SU-DHL-6 (cell line): ENCODE results near the gene TRDMT1.

ENCODE experiments used
- H2AFZ ChIP-seq: fragments of 200-600 bp; sonication (generic); 2 replicates; pipeline ENCODE4 v1.6.1; 2014; ENCODE audit warnings: low read depth, mild to moderate bottlenecking, moderate library complexity, mixed read lengths, antibody characterized with exemption, low read length; ENCODE audit not compliant: severe bottlenecking
- H3F3A ChIP-seq: fragments of 200-600 bp; shearing (Covaris generic); 2 replicates; pipeline ENCODE4 v1.6.0; 2016; ENCODE audit warnings: antibody characterized with exemption, mild to moderate bottlenecking; ENCODE audit not compliant: insufficient read depth
- H3K27ac ChIP-seq: fragments of 200-600 bp; sonication (generic); 2 replicates; pipeline ENCODE4 v1.5.1; 2016; ENCODE audit warnings: low read depth, mild to moderate bottlenecking, low read length, moderate library complexity, mixed read lengths
- H3K27me3 ChIP-seq: fragments of 200-600 bp; sonication (generic), shearing (Covaris generic); 2 replicates; pipeline ENCODE4 v1.6.0; 2014; ENCODE audit warnings: mild to moderate bottlenecking, low read length
- H3K36me3 ChIP-seq: fragments of 200-600 bp; sonication (generic); 2 replicates; pipeline ENCODE4 v1.6.1; 2014; ENCODE audit warnings: mild to moderate bottlenecking, low read length, mixed read lengths
- H3K4me2 ChIP-seq: fragments of 300-600, 200-600 bp; shearing (Covaris generic), sonication (generic); 2 replicates; pipeline ENCODE4 v1.6.0; 2014; ENCODE audit warnings: low read length, low read depth, mild to moderate bottlenecking; ENCODE audit not compliant: poor library complexity, severe bottlenecking
- H3K4me3 ChIP-seq: fragments of 200-600 bp; sonication (generic); 2 replicates; pipeline ENCODE4 v1.5.1; 2014; ENCODE audit warnings: antibody characterized with exemption, low read length, mild to moderate bottlenecking, mixed read lengths; ENCODE audit not compliant: insufficient read depth, poor library complexity, severe bottlenecking
- H3K79me2 ChIP-seq: fragments of 200-600 bp; sonication (generic); 2 replicates; pipeline ENCODE4 v1.6.1; 2014; ENCODE audit warnings: mild to moderate bottlenecking, low read length, moderate library complexity; ENCODE audit not compliant: insufficient read depth
- H3K9ac ChIP-seq: fragments of 200-600 bp; sonication (generic); 2 replicates; pipeline ENCODE4 v1.7.0; 2014; ENCODE audit warnings: mild to moderate bottlenecking, low read length
- H3K9me2 ChIP-seq: fragments of 200-600 bp; sonication (generic); replicated peaks from 2 replicates; pipeline ENCODE4 v1.6.1; 2014; ENCODE audit warnings: low read length; ENCODE audit not compliant: insufficient read depth
- H3K9me3 ChIP-seq: fragments of 200-600 bp; sonication (generic); 2 replicates; pipeline ENCODE4 v1.6.1; 2014; ENCODE audit warnings: low read length, mixed read lengths; ENCODE audit not compliant: insufficient read depth
- H4K20me1 ChIP-seq: fragments of 200-600 bp; sonication (generic); 2 replicates; pipeline ENCODE4 v1.6.1; 2014; ENCODE audit warnings: low read depth, mild to moderate bottlenecking, antibody characterized with exemption, low read length, moderate library complexity, mixed read lengths
- EZH2phosphoT487 ChIP-seq: fragments of 200-600 bp; sonication (generic), shearing (Covaris generic); conservative IDR thresholded peaks from 2 replicates; pipeline ENCODE4 v1.6.1; 2018; ENCODE audit warnings: mild to moderate bottlenecking, antibody characterized with exemption, low read length, moderate library complexity, mixed read lengths
- TF ChIP-seq, protein P1 (sequence below): fragments of 200-600 bp; sonication (generic); IDR thresholded peaks from one replicate; pipeline ENCODE4 v1.5.1; 2017; ENCODE audit warnings: antibody characterized with exemption, mild to moderate bottlenecking, low read length, moderate library complexity; ENCODE audit not compliant: insufficient read depth, poor library complexity, severe bottlenecking

The TRDMT1 gene

DNA sequence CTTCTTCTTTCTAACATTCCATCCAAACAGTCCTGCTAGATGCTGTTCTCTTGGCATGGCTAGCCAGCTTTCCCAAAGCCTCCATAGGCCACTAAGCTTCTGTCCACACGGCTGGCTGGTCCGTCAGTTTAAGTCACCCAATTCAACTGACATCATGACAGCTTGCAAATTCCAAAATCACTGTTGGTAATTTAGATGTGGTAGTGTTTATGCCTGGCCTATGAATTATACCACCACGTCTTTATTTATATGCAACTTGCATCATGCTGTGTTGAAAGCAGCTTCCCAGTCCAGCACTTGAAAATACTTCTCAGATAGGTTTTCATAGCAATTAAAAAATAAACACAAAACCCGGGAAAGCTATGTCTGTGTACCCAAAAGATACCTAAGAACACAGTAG lies 24.3 kb upstream of the TRDMT1 start:
- TF ChIP-seq EZH2phosphoT487: no peak
- TF ChIP-seq, protein P1, sequence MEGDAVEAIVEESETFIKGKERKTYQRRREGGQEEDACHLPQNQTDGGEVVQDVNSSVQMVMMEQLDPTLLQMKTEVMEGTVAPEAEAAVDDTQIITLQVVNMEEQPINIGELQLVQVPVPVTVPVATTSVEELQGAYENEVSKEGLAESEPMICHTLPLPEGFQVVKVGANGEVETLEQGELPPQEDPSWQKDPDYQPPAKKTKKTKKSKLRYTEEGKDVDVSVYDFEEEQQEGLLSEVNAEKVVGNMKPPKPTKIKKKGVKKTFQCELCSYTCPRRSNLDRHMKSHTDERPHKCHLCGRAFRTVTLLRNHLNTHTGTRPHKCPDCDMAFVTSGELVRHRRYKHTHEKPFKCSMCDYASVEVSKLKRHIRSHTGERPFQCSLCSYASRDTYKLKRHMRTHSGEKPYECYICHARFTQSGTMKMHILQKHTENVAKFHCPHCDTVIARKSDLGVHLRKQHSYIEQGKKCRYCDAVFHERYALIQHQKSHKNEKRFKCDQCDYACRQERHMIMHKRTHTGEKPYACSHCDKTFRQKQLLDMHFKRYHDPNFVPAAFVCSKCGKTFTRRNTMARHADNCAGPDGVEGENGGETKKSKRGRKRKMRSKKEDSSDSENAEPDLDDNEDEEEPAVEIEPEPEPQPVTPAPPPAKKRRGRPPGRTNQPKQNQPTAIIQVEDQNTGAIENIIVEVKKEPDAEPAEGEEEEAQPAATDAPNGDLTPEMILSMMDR: no peak
- no peak overlapping the region for H3K4me2 ChIP-seq

DNA sequence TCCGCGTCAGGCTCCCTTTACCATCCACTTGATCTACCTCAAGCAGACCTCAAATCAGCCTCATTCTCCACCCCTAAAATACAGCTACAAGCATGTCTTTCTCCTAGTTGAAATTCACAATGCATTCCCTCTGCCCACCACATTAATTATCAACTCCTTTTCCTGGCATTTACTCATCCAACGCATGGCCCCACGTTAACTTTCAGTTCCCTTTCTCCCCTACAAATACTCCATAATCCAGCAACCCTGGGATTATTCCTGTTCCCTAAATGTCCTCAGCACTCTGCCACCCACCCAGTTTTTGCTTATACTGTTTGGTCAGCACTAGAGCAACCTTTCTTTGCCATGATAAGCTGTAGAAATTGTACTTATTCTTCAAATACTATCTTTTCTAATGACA lies 20.9 kb upstream of the TRDMT1 start:
- no peaks in the 10 kb centered on the region for H3K79me2 ChIP-seq
- no peaks in the 10 kb centered on the region for H3K9me2 ChIP-seq
- no peaks in the 10 kb centered on the region for H3K9me3 ChIP-seq
- no peaks in the 10 kb centered on the region for H4K20me1 ChIP-seq
- no peaks in the 10 kb centered on the region for H3K27me3 ChIP-seq
- no peak overlapping the region for H2AFZ ChIP-seq
- H3F3A ChIP-seq: peaks cover 1% of the 10 kb centered on the region
- no peak overlapping the region for H3K4me2 ChIP-seq
- no peak overlapping the region for H3K27ac ChIP-seq
- TF ChIP-seq EZH2phosphoT487: no peak
- TF ChIP-seq, protein P1: no peak
- no peak overlapping the region for H3K9ac ChIP-seq
- H3K36me3 ChIP-seq: no peaks in the 10 kb centered on the region
- H3K4me3 ChIP-seq: no peak overlapping the region

More for the DNA sequence above, 24.3 kb upstream of the TRDMT1 start:
- no peak overlapping the region for H3K4me3 ChIP-seq
- H3K27ac ChIP-seq: no peak overlapping the region
- no peaks in the 10 kb centered on the region for H4K20me1 ChIP-seq
- H3F3A ChIP-seq: peaks cover 18% of the 10 kb centered on the region
- no peaks in the 10 kb centered on the region for H3K27me3 ChIP-seq
- H3K9me3 ChIP-seq: no peaks in the 10 kb centered on the region
- H2AFZ ChIP-seq: no peak overlapping the region
- no peaks in the 10 kb centered on the region for H3K9me2 ChIP-seq
- H3K79me2 ChIP-seq: peaks cover 1% of the 10 kb centered on the region; the same call in 1 of the 2 replicates
- H3K9ac ChIP-seq: no peak overlapping the region
- no peaks in the 10 kb centered on the region for H3K36me3 ChIP-seq

DNA sequence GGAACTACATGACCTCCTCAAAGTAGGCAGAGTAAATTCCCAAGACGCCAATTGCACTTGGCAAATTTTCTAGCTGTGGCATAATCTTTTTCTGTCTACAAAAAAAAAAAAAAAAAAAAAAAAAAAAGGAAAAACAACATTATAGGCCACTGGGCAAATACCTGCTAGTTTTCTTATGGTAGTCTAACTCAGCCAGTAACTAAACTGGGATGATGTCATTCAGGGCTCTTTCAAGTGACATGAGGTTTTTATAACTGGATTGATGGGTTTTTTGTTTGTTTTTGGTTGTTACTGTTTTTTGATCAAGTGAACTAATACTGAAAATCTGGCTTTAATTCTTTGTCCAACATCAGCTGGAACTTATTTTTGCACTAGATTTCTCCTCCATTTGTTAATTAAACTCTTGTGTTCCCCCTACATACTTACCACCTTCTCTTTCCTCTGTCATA lies 19.2 kb upstream of the TRDMT1 start:
- no peak overlapping the region for H2AFZ ChIP-seq
- no peaks in the 10 kb centered on the region for H3F3A ChIP-seq
- H3K27ac ChIP-seq: no peak overlapping the region
- H3K79me2 ChIP-seq: no peaks in the 10 kb centered on the region
- H3K4me2 ChIP-seq: no peak overlapping the region
- H4K20me1 ChIP-seq: no peaks in the 10 kb centered on the region
- H3K9me3 ChIP-seq: no peaks in the 10 kb centered on the region
- no peaks in the 10 kb centered on the region for H3K36me3 ChIP-seq
- no peaks in the 10 kb centered on the region for H3K9me2 ChIP-seq
- no peak overlapping the region for H3K4me3 ChIP-seq
- TF ChIP-seq EZH2phosphoT487: no peak
- TF ChIP-seq, protein P1: no peak
- H3K27me3 ChIP-seq: no peaks in the 10 kb centered on the region
- no peak overlapping the region for H3K9ac ChIP-seq
